RPMI8226 (cell line): ENCODE measurements around the gene FOCAD.

ENCODE experiments used
- DNase-seq: peaks from one replicate; pipeline ENCODE4 v3.0.0-alpha.2; 2015

FOCAD gene

GRCh38 chr9:20791682-20792081, 107.6 kb downstream of the FOCAD start:
- DNase-seq = no peak

- no peak for DNase-seq
Measured at GRCh38 chr9:20804489-20805250, 120.6 kb downstream of the FOCAD start.

- no peak for DNase-seq
Measured at GRCh38 chr9:20805766-20806165, 121.7 kb downstream of the FOCAD start.

GRCh38 chr9:20808002-20808401, 123.9 kb downstream of the FOCAD start:
- DNase-seq = no peak

DNA sequence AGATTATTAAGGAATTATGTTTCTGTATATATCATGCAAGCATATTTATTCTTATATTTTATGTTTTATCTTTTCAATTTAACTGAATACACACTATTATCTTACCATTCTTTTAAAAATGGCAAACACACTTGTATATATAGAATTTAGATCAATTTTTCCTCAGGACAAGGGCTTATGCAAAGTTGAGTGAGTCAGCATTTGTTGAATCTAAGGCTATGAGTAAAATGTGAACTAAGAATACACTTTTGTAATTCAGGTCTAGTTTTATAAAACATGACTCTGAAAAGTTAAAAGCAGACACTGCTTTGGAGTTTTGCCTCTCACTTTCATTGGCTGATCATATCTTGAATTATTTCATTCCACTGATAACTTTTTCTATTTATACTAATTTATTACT, 127.8 kb downstream of the FOCAD start:
- DNase-seq = no peak

- DNase-seq = no peak
Measured at GRCh38 chr9:20815923-20816703, 132.1 kb downstream of the FOCAD start.

GRCh38 chr9:20823051-20823450, 139.0 kb downstream of the FOCAD start:
- no peak for DNase-seq

- no peak for DNase-seq
Measured at GRCh38 chr9:20831028-20831427, 147.0 kb downstream of the FOCAD start.

DNA sequence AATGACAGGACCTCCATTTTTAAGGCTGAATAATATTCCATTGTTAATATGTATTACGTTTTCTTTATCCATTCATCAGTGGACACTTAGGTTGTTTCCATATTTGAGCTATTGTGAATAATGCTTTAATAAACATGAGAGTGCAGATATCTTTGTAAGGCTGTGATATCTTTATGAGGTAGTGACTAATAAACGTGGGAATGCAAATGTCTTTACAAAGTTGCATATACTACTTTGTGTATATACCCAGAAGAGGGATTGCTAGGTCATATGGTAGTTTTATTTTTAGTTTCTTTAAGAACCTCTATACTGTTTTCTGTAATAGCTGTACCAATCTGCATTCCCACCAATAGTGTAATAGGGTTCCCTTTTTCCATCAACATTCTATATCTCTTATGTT, 148.7 kb downstream of the FOCAD start:
- no peak for DNase-seq

GRCh38 chr9:20835377-20836286, 151.6 kb downstream of the FOCAD start:
- DNase-seq = no peak

GRCh38 chr9:20837166-20837565, 153.1 kb downstream of the FOCAD start:
- DNase-seq = no peak

- DNase-seq = no peak
Measured at GRCh38 chr9:20838218-20838617, 154.2 kb downstream of the FOCAD start.

DNA sequence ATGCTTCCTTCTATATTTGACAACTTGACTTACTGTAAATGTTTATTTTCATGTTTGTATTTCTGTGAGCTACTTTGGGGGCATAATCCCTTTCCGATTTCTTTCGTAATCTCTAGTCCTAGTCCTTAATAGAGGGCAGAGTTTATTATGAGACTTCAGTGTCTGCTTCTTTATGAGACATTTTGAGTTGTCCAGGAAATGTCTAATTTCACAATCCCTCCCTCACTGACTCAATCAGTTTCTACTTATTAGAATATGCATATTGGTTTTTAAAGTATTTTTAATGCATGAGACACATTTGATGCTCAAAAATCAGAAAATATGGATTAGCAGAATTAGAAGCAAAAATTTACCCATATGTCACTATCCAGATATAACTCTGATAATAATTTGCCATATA, 160.9 kb downstream of the FOCAD start:
- DNase-seq = no peak

- DNase-seq = no peak
Measured at GRCh38 chr9:20848490-20848889, 164.4 kb downstream of the FOCAD start.

DNA sequence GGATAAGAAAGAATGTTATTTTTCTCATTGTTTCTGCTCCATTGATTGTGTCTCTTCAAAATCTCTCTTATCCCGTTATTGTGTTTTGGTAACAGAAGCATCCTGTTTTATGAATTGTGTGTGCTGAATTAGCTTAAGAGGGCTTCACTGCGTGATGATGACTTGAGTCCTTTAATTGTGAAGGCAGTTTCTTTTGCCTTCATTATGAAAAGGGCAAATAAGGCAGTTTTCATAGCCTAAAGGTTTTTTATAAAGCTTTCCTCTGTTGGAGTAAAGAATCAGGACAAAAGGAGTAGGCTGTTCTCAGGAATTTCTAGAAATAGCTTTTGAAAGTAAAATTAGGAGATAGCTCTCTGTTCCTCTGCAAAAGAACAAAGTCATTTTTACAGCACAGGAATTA, 169.8 kb downstream of the FOCAD start:
- no peak for DNase-seq

GRCh38 chr9:20854444-20854843, 170.4 kb downstream of the FOCAD start:
- no peak for DNase-seq

DNA sequence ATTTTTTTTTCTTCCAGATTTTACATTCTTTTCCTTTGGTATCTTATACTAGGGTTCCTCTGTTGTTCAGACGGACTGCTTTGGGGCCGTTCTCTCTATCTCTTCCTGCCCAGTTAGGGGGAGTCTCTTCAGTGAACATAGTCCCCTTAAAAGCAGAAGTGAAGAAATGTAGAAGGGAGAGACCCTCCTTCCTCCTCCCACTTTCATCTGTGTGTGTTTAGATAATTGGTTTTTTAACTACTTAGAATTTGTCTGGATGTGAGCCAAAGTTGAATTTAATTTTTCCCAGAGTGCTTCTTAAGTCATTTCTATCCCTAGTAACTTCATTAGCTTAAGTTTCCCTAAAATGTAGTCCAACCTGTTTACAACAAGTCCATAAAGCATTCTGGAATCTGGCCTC, 179.9 kb downstream of the FOCAD start:
- no peak for DNase-seq

GRCh38 chr9:20865347-20865746, 181.3 kb downstream of the FOCAD start:
- DNase-seq = no peak

- no peak for DNase-seq
Measured at GRCh38 chr9:20870115-20870514, 186.1 kb downstream of the FOCAD start.

DNA sequence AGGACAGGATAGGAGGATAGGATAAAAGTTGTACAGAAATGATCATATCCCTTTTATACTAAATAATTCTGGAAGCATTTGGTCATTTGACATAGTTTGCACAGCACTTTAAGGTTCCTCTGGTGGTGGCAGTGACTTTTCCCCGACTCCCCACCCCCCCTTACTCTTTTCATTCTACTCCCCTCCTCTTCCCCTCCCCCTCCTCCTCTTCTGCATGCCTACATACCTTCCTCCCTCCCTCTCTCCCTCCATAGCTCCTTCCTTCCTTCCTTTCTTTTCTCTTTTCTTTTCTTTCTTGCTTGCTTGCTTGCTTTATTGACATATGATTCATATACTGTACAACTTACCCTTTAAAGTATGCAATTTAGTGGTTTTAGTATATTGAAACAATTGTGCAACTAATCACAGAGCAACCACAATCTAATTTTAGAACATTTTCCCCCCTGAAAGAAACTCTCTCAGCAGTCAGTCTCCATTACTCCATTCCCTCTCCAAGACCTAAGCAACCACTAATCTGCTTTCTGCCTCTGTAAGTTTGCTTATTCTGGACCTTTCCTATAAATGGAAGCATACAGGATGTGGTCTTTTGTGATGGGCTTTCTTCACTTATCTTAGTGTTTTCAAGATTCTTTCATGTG, 188.4 kb downstream of the FOCAD start:
- DNase-seq = no peak

- DNase-seq = no peak
Measured at GRCh38 chr9:20873240-20873865, 189.3 kb downstream of the FOCAD start.

DNA sequence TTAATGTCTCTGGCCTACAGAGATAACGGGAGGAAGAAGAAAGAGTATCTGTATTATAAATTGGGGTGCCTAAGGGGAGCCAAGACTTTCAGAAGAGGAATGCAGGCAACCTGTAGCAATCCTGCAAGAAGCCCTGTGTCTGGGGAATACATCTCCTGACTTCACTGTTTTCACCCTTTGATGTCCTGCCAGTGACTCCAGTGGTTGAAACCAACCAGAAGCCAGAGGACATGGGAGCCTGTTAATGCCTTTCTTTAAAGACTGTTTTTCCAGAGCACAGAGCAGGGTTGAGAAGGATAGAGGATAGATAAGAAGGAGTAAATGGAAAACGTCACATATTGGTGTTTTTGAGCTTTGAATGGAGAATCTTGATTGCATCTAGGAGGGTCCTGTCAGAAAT, 196.2 kb downstream of the FOCAD start:
- DNase-seq = no peak
